ENCODE measurements around the gene SPACA6.

SPACA6 gene

DNA sequence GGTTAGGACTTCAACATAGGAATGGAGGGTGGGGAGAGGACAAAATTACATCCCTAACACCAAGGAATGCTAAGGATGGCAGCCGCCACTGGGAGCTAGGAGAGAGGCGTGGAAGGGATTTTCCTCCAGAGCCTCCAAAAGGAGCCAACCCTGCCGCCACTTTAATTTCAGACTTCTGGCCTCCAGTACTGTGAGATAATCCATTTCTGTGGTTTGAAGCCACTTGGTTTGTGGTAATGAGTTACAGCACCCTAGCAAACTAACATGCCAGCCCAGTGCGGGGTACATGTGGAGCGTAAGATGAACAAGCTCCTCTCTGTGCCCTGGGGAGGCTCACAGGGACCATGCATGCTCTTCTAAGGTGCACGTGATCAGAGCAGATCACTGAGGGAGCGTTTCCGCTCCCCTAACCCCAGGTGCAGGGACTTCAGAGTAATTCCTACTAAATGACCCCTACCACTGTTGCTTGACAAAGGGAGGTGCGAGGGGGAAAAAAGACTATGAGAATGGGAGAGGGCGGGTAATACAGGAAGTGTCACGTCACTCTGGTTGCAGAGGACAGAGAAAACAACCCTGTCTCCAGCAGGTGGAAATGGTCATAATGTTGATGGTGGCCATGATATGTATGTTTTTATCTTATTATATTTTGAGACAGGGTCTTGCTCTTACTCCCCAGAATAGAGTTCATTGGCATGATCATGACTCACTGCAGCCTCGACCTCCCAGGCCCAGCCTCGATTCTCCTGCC, 46.5 kb downstream of the SPACA6 start:
- no peak for DNase-seq

- DNase-seq: no peak
Observed at GRCh38 chr19:51740356-51740755, 47.2 kb downstream of the SPACA6 start.

- DNase-seq: no peak
Observed at GRCh38 chr19:51742789-51743188, 49.7 kb downstream of the SPACA6 start.

DNA sequence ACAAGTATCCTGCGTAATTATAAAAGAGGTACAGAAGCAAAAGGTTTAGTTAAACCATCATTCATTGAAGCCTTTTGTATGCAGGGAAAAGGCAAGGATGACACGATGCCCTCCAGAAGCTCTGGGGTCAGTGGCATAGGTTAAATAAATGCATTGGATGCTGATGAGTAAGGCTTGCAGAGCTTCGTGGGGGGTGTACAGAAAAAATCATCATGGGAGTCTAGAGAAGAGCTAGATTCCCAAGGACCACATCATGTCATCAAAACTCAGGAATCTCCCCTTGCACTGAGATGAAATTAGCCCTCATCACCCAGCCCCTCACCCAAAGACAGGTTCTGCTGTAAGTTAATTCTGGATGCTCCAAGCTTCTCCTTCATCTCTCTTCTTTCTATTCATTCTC, 50.3 kb downstream of the SPACA6 start:
- DNase-seq: no peak

GRCh38 chr19:51746731-51747130, 53.6 kb downstream of the SPACA6 start:
- DNase-seq: no peak

- no peak for DNase-seq
Observed at GRCh38 chr19:51749979-51750378, 56.8 kb downstream of the SPACA6 start.

DNA sequence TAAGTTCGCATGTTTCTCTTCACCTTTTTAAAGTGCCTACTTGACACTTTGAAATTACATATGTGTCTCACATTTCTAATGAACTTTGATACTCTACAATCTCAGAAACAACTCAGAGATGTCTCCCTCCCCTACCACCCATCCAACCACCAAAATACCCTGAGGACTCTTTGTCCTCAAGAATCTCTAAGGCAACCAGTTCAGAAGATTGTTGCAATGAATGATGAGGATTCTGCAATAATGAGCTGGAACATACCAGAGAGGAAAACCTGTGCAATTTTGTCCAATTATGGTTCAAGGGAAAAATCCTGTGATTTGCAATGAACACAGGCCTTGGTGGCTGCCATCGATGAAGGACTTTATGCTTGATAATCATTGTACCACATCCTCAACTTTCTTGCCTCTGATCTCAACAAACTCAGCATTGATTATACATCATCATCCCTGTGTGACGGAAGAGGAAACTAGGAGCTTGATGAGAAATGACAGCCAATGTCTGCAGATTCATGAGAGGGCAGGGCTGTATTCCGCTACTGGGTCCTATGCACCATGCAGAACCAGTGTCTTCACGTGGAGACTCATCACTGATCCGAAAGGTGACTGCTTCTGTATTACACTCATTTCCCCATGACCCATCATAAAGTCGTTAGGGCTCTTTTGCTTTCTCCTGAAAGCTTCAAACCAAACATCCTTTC, 57.4 kb downstream of the SPACA6 start:
- DNase-seq: no peak

- DNase-seq: no peak
Observed at GRCh38 chr19:51751655-51752054, 58.5 kb downstream of the SPACA6 start, which contains the start of gene FPR1. Gene FPR1, minus strand, starts transcription at chr19:51751878. Its CDS starts 4,884 bp downstream, at chr19:51746994.

- DNase-seq: no peak
Observed at GRCh38 chr19:51754109-51754508, 61.0 kb downstream of the SPACA6 start.

GRCh38 chr19:51754770-51755169, 61.6 kb downstream of the SPACA6 start:
- DNase-seq: no peak
